Transverse colon (tissue), 4 donors: ENCODE measurements around the gene HORMAD1. TPM values are rescaled to one million over a fixed set of nuclear protein-coding genes. Genes with fewer than 3 reads are reported as not detected.

ENCODE experiments used
- DNase-seq: peaks from one replicate; pipeline ENCODE4 v3.0.0-alpha.2; 2019
- H3K27ac ChIP-seq, 4 donors: fragments of 200-600 bp; sonication (generic); 2 replicates each; pipeline ENCODE4 v1.5.1; 2016 to 2018; ENCODE audit warnings: inconsistent platforms in 4 of 4
- H3K27me3 ChIP-seq: fragments of 200-600 bp; sonication (generic); 2 replicates; pipeline ENCODE4 v1.5.1; 2017; ENCODE audit warnings: inconsistent platforms
- H3K36me3 ChIP-seq, 4 donors: fragments of 200-600 bp; sonication (generic); 2 replicates each; pipeline ENCODE4 v1.5.1; 2017 to 2019; ENCODE audit warnings: inconsistent platforms in 4 of 4
- H3K4me1 ChIP-seq, 4 donors: fragments of 200-600 bp; sonication (generic); 2 replicates each; pipeline ENCODE4 v1.5.1; 2017 to 2020; ENCODE audit warnings: inconsistent platforms in 4 of 4
- H3K4me3 ChIP-seq, 4 donors: fragments of 200-600 bp; sonication (generic); 1 replicate in 1 of 4; 2 replicates in 3 of 4; pipeline versions ENCODE4 v1.5.1 to v1.6.1; 2017 to 2019; ENCODE audit warnings: inconsistent platforms in 4 of 4
- H3K9me3 ChIP-seq, 2 donors: fragments of 200-600 bp; sonication (generic); 2 replicates each; pipeline ENCODE4 v1.5.1; 2017 to 2019; ENCODE audit warnings: inconsistent platforms in 2 of 2
- CTCF ChIP-seq, 5 experiments: fragments of 200-600 bp in 3 of 5; fragments of 450-650 bp in 2 of 5; sonication (generic) in 3 of 5; IDR thresholded peaks; 1 replicate in 2 of 5; 2 replicates in 3 of 5; pipeline ENCODE4 v1.5.1; 2016 to 2017; ENCODE audit warnings: antibody characterized with exemption in 5 of 5, inconsistent platforms in 3 of 5, mild to moderate bottlenecking in 2 of 5, moderate library complexity in 1 of 5
- EP300 ChIP-seq: sonication (generic); formaldehyde crosslinking; IDR thresholded peaks from one replicate; pipeline ENCODE4 v1.6.1; 2017; ENCODE audit warnings: antibody characterized with exemption, low read depth
- POLR2A ChIP-seq: fragments of 450-650 bp; IDR thresholded peaks from one replicate; pipeline ENCODE4 v1.6.1; 2016; ENCODE audit warnings: antibody characterized with exemption, mild to moderate bottlenecking, moderate library complexity
- POLR2AphosphoS5 ChIP-seq, 3 donors: sonication (generic); formaldehyde crosslinking; IDR thresholded peaks; one replicate each; pipeline ENCODE4 v1.6.1; 2016; ENCODE audit warnings: antibody characterized with exemption in 3 of 3
- WGBS, 2 donors: methylation state at CpG; one replicate each; pipeline ENCODE4 v1.1.5; 2018; ENCODE audit warnings: low coverage in 1 of 2; 5-methylcytosine and 5-hydroxymethylcytosine counted together
- in situ Hi-C, 4 donors: fragments of 200-750 bp; cut with MboI; loops; one replicate each; pipeline versions ENCODE4 v1.15.0 to v1.15.1; 2017; ENCODE audit warnings: low sequenced_read_pairs in 3 of 4, low pct_ligation_motif_present in 1 of 4, low pct_unique_long_range_greater_than_20kb in 1 of 4
- intact Hi-C: fragments of 100-400 bp; cut with DNase I; formaldehyde crosslinking; loops from one replicate; pipeline ENCODE4 v1.15.1; 2023; ENCODE audit warnings: low total_unique reads
- total RNA-seq, 4 donors: library from RNA; depleted of rRNA; stranded (reverse); fragments of >200 nt; gene quantifications; one replicate each; pipeline ENCODE4 v1.1.0, GENCODE V29; 2016

Gene HORMAD1
- total RNA-seq, 4 donors from 2014 or later = 0.41 to 1.6 TPM; not detected in 2

DNA sequence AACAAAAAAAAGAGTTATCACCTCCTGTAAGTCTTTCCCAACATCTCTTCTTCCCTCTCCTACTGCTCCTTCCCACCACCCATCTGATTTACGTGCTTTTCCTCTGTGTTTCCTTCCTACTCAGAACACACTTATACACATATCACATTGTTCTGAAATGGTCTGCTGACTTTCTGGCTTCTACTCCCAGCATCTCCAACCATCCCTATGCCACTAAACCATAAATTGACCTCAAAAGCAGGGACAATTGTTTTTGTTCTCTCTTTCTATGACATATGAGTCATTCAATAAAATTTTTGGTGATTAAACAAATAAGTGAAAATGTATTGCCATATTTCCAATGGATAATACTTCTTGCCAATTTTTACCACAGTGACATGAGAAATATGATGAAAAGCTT lies 31.9 kb downstream of the HORMAD1 start:
- Histone ChIP-seq H3K9me3 (no peaks in the 10 kb centered on the region), H3K36me3 (peaks cover 0 to 26% (median 12%) of the 10 kb centered on the region in 4 donors), H3K27ac (no peak overlapping the region), H3K4me1 (peaks cover 0 to 50% (median 12%) of the 10 kb centered on the region in 4 donors), H3K27me3 (no peaks in the 10 kb centered on the region), H3K4me3 (no peak overlapping the region)
- no peak for TF ChIP-seq CTCF (IDR thresholded peaks at IDR 0.05)
- TF ChIP-seq POLR2A = no peak
- TF ChIP-seq EP300 = no peak
- TF ChIP-seq POLR2AphosphoS5 (IDR thresholded peaks at IDR 0.05) = no peak
- no peak for DNase-seq
- 81 to 88% methylated on average over 1 of the region's 1 CpG for WGBS, 2 donors
- in situ Hi-C loops (no loop called here), intact Hi-C loops (no loop called here)

- TF ChIP-seq POLR2AphosphoS5 (IDR thresholded peaks at IDR 0.05) (peak in 1 of 3 donors; percentile 18), POLR2A (no peak), EP300 (no peak)
- Histone ChIP-seq H3K36me3 (peaks cover 0 to 15% (median 7%) of the 10 kb centered on the region in 4 donors), H3K4me1 (peaks cover 0 to 49% (median 5%) of the 10 kb centered on the region in 4 donors), H3K27ac (peak overlapping the region; percentile 56 to 68 (median 64)), H3K27me3 (no peaks in the 10 kb centered on the region), H3K9me3 (no peaks in the 10 kb centered on the region), H3K4me3 (no peak overlapping the region)
- peak; percentile 44 for DNase-seq
- intact Hi-C loops (no loop called here), in situ Hi-C loops (no loop called here)
- WGBS, 2 donors = 75 to 83% methylated on average over 3 of the region's 3 CpGs
Observed at GRCh38 chr1:150686275-150686674, 34.4 kb downstream of the HORMAD1 start.

DNA sequence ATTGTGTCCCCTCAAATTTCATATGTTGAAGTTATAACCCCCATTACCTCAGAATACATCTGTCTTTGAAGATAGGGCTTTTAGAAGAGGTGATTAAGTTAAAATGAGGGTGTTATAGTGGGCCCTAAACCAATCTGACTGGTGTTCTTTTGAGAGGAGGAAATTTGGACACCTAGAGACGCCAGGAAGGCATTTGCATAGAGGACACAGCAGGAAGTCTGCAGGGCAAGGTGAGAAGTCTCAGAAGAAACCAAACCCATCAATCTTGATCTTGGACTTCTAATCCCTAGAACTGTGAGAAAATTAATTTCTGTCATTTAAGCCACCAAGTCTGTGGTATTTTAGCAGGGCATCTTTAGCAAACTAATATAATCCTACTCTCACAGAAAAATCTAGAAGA lies 36.8 kb downstream of the HORMAD1 start:
- intact Hi-C loops = no loop called here
- peak overlapping the region in 1 of 4 donors; percentile 9 for H3K27ac ChIP-seq

DNA sequence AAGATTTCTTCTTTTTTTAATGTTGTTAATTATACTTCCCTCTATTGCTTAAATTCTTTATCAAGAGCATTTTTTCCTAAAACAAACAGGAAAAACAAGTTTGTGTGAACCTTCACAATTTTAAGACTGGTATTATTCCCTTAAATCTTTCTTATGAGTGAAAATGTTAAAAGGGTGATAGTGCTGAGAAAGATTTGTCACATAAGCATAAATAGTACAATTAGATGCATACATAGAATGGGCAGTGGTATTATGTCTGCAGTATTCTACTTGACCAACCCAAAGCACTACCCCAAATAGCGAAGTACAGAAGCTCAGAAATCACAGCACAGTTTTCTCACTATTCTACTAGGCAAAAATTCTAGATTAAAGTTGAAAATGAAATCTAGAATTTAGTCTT lies 41.7 kb downstream of the HORMAD1 start:
- Histone ChIP-seq H3K27me3 (no peaks in the 10 kb centered on the region), H3K4me1 (peaks cover 0 to 10% (median 0%) of the 10 kb centered on the region in 4 donors), H3K27ac (no peak overlapping the region), H3K4me3 (no peak overlapping the region), H3K9me3 (no peaks in the 10 kb centered on the region), H3K36me3 (peaks cover 0 to 43% (median 6%) of the 10 kb centered on the region in 4 donors)
- in situ Hi-C loops = no loop called here
- intact Hi-C loops = no loop called here
- no peak for DNase-seq
- TF ChIP-seq EP300 (no peak), POLR2AphosphoS5 (IDR thresholded peaks at IDR 0.05) (no peak), CTCF (IDR thresholded peaks at IDR 0.05) (no peak)
- WGBS, 2 donors = 100% methylated on average over 1 of the region's 1 CpG

More for the DNA sequence above, 36.8 kb downstream of the HORMAD1 start:
- no peak for TF ChIP-seq POLR2A
- TF ChIP-seq CTCF (IDR thresholded peaks at IDR 0.05) = no peak
- TF ChIP-seq EP300 = no peak
- TF ChIP-seq POLR2AphosphoS5 (IDR thresholded peaks at IDR 0.05) = no peak
- Histone ChIP-seq H3K36me3 (peaks cover 0 to 29% (median 3%) of the 10 kb centered on the region in 4 donors), H3K9me3 (no peaks in the 10 kb centered on the region), H3K4me1 (peaks cover 0 to 35% (median 5%) of the 10 kb centered on the region in 4 donors), H3K4me3 (no peak overlapping the region), H3K27me3 (no peaks in the 10 kb centered on the region)
- in situ Hi-C loops = no loop called here
- WGBS, 2 donors = 32 to 38% methylated on average over 1 of the region's 1 CpG
- no peak for DNase-seq

DNA sequence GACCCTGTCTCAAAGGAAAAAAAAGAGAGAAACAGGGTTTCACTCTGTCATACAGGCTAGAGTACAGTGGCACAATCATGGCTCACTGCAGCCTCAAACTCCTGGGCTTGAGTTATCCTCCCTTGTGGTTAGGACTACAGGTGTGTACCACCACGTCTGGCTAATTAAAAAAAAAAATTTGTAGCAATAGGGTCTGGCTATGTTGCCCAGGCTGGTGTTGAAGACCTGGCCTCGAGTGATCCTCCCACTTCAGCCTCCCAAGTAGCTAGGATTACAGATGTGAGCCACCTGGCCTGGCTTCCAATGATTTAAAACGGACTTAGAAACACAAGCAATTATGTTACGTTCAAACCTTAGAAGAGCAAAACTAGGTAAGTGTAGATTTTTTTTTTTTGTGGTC lies 45.8 kb downstream of the HORMAD1 start:
- in situ Hi-C loops (no loop called here), intact Hi-C loops (no loop called here)
- TF ChIP-seq POLR2A (no peak), CTCF (IDR thresholded peaks at IDR 0.05) (no peak), POLR2AphosphoS5 (IDR thresholded peaks at IDR 0.05) (no peak), EP300 (no peak)
- WGBS, 2 donors = 81 to 93% methylated on average over 4 of the region's 4 CpGs
- no peak overlapping the region for H3K27ac ChIP-seq
- no peaks in the 10 kb centered on the region for H3K27me3 ChIP-seq
- H3K36me3 ChIP-seq = peaks cover 0 to 33% (median 3%) of the 10 kb centered on the region in 4 donors
- H3K9me3 ChIP-seq = no peaks in the 10 kb centered on the region
- H3K4me3 ChIP-seq = no peak overlapping the region
- peaks cover 0 to 25% (median 4%) of the 10 kb centered on the region in 4 donors for H3K4me1 ChIP-seq
- DNase-seq = no peak
